IPS-11a (cell line): Measurements from ENCODE around the gene MSS51.

Experiments used
- H3K4me3 ChIP-seq: one replicate; pipeline ENCODE4 v1.5.1; 2013; ENCODE audit warnings: low read depth, low read length, control low read depth

MSS51 gene

GRCh38 chr10:73433538-73433867 is at the start of gene MSS51:
Gene MSS51, minus strand, starts transcription at chr10:73433561. Its CDS starts 5,277 bp downstream, at chr10:73428284.
- H3K4me3 ChIP-seq, result no peak within 1 kb of the TSS

GRCh38 chr10:73480158-73480557 is 46.8 kb upstream of the MSS51 start:
- H3K4me3 ChIP-seq, result no peak overlapping the region

- H3K4me3 ChIP-seq, result no peak overlapping the region
Observed at GRCh38 chr10:73478636-73479035, 45.3 kb upstream of the MSS51 start.

GRCh38 chr10:73471226-73471625 is 37.9 kb upstream of the MSS51 start:
- no peak overlapping the region for H3K4me3 ChIP-seq

- H3K4me3 ChIP-seq, result no peak overlapping the region
Observed at GRCh38 chr10:73469579-73469978, 36.2 kb upstream of the MSS51 start.

GRCh38 chr10:73467206-73467605 is 33.8 kb upstream of the MSS51 start:
- no peak overlapping the region for H3K4me3 ChIP-seq

- H3K4me3 ChIP-seq, result no peak overlapping the region
Observed at GRCh38 chr10:73465978-73466726, 32.8 kb upstream of the MSS51 start.

- H3K4me3 ChIP-seq, result no peak overlapping the region
Observed at GRCh38 chr10:73460897-73461296, 27.5 kb upstream of the MSS51 start.

GRCh38 chr10:73459683-73460314 is 26.4 kb upstream of the MSS51 start:
- no peak overlapping the region for H3K4me3 ChIP-seq

- H3K4me3 ChIP-seq, result no peak overlapping the region
Observed at GRCh38 chr10:73456187-73456890, 23.0 kb upstream of the MSS51 start.

- H3K4me3 ChIP-seq, result no peak overlapping the region
Observed at GRCh38 chr10:73449113-73449512, 15.8 kb upstream of the MSS51 start.

- no peak overlapping the region for H3K4me3 ChIP-seq
Observed at GRCh38 chr10:73448384-73448783, 15.0 kb upstream of the MSS51 start.

GRCh38 chr10:73446926-73447325 is 13.6 kb upstream of the MSS51 start:
- H3K4me3 ChIP-seq, result no peak overlapping the region

GRCh38 chr10:73444457-73444856 is 11.1 kb upstream of the MSS51 start:
- no peak overlapping the region for H3K4me3 ChIP-seq

GRCh38 chr10:73439605-73440312 is 6.4 kb upstream of the MSS51 start:
- H3K4me3 ChIP-seq, result no peak overlapping the region

GRCh38 chr10:73439055-73439454 is 5.7 kb upstream of the MSS51 start:
- no peak overlapping the region for H3K4me3 ChIP-seq

- H3K4me3 ChIP-seq, result no peak overlapping the region
Observed at GRCh38 chr10:73432646-73433537, 469 bp downstream of the MSS51 start.

- H3K4me3 ChIP-seq, result no peak overlapping the region
Observed at GRCh38 chr10:73426318-73426717, 7.0 kb downstream of the MSS51 start.

GRCh38 chr10:73424478-73424877 is 8.9 kb downstream of the MSS51 start:
- H3K4me3 ChIP-seq, result no peak overlapping the region

GRCh38 chr10:73423309-73423708 is 10.1 kb downstream of the MSS51 start:
- H3K4me3 ChIP-seq, result no peak overlapping the region
